A673 (cell line): Measurements from ENCODE around the gene TRIM66. TPM values are rescaled to one million over a fixed set of nuclear protein-coding genes. Genes with fewer than 3 reads are reported as not detected.

Experiments used
- BruUV-seq: library from RNA; stranded (reverse); fragments of 400-500 nt; replicated peaks from 2 replicates; lab custom pipeline; 2021; lab: Mats Ljungman, UMichigan
- CTCF ChIA-PET: fragments of 300-600 bp; sonication (Branson Sonifier 250); formaldehyde crosslinking; loops from one replicate; lab custom pipeline; 2022; ENCODE audit warnings: antibody characterized with exemption; lab: Charles Lee
- POLR2A ChIA-PET: fragments of 300-600 bp; sonication (Branson Sonifier 250); formaldehyde crosslinking; loops from one replicate; lab custom pipeline; 2022; ENCODE audit warnings: antibody characterized with exemption; ENCODE audit not compliant: low non-redundant PET; lab: Charles Lee
- DNase-seq: peaks from one replicate; pipeline ENCODE4 v3.0.0-alpha.2; 2015; ENCODE audit warnings: low spot score
- H3K27ac ChIP-seq: fragments of 200-600 bp; sonication (generic); 2 replicates; pipeline ENCODE4 v1.5.1; 2016; ENCODE audit warnings: mixed run types, low read depth, mild to moderate bottlenecking, mixed read lengths, antibody characterized with exemption, low read length; ENCODE audit not compliant: poor library complexity, severe bottlenecking
- H3K27me3 ChIP-seq: fragments of 200-600 bp; sonication (generic); replicated peaks from 2 replicates; pipeline ENCODE4 v1.6.1; 2017; ENCODE audit warnings: mixed run types, low read depth, mild to moderate bottlenecking, mixed read lengths, antibody characterized with exemption, low read length; ENCODE audit not compliant: insufficient read depth, poor library complexity
- H3K36me3 ChIP-seq: fragments of 200-600 bp; sonication (generic); 2 replicates; pipeline ENCODE4 v1.6.1; 2016; ENCODE audit warnings: mixed run types, mild to moderate bottlenecking, mixed read lengths, antibody characterized with exemption, low read length; ENCODE audit not compliant: insufficient read depth, poor library complexity, severe bottlenecking
- H3K4me1 ChIP-seq: fragments of 200-600 bp; sonication (generic); 2 replicates; pipeline ENCODE4 v1.6.1; 2017; ENCODE audit warnings: mixed run types, mild to moderate bottlenecking, mixed read lengths, antibody characterized with exemption, low read length; ENCODE audit not compliant: insufficient read depth, poor library complexity, severe bottlenecking
- H3K4me3 ChIP-seq: fragments of 200-600 bp; sonication (generic); 2 replicates; pipeline ENCODE4 v1.5.1; 2016; ENCODE audit warnings: low read depth, mixed run types, mild to moderate bottlenecking, mixed read lengths, low read length; ENCODE audit not compliant: poor library complexity, severe bottlenecking
- H3K9me3 ChIP-seq: fragments of 200-600 bp; sonication (generic); 2 replicates; pipeline ENCODE4 v1.6.1; 2016; ENCODE audit warnings: mixed run types, low read depth, mild to moderate bottlenecking, mixed read lengths, antibody characterized with exemption, low read length; ENCODE audit not compliant: poor library complexity, severe bottlenecking
- EZH2 ChIP-seq: fragments of 200-600 bp; sonication (generic); IDR thresholded peaks from 2 replicates; pipeline ENCODE4 v1.6.1; 2017; ENCODE audit warnings: borderline replicate concordance, low read depth, mild to moderate bottlenecking, mixed read lengths, antibody characterized with exemption, low read length; ENCODE audit not compliant: poor library complexity, severe bottlenecking
- intact Hi-C: fragments of 100-400 bp; cut with micrococcal nuclease; formaldehyde crosslinking; loops from one replicate; pipeline ENCODE4 v1.10.0; 2022; ENCODE audit not compliant: unreplicated experiment
- total RNA-seq: library from RNA; stranded (reverse); gene quantifications from 2 replicates; pipeline ENCODE4 v1.2.3, GENCODE V29; 2021
- TF ChIP-seq, protein P1 (sequence below): fragments of 300-800, 200-600 bp; sonication (generic); conservative IDR thresholded peaks from 2 replicates; pipeline ENCODE4 v1.5.1; 2017; ENCODE audit warnings: low read depth, mild to moderate bottlenecking, antibody characterized with exemption, low read length, moderate library complexity, mixed read lengths

Gene TRIM66
- total RNA-seq, 1 experiment from 2014 or later = 9.7 TPM

DNA sequence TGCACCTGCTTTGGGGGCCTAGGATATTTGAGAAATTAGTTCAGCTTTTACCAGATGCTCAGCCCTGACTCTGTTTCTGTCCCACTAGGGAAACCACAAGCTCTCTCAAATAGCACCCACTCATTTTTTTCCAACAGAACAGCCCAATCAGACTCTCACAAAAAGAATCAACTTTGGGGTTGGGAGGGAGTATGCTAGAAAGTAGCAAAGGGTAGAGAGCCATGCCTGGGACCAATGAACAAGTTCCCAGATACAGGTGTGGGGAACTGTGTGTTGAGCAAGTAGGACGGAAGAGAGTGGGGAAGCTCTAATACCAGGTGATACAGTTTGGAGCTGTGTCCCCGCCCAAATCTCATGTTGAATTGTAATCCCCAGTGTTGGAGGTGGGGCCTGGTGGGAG is 41.1 kb downstream of the TRIM66 start:
- H3K9me3 ChIP-seq = no peaks in the 10 kb centered on the region
- H3K27ac ChIP-seq = no peak overlapping the region
- H3K4me1 ChIP-seq = no peaks in the 10 kb centered on the region
- no peak for DNase-seq
- ChIA-PET CTCF (no interaction called here), POLR2A (no interaction called here)
- no TSS peak for BruUV-seq
- H3K36me3 ChIP-seq = no peaks in the 10 kb centered on the region
- no peaks in the 10 kb centered on the region for H3K27me3 ChIP-seq
- intact Hi-C loops = no loop called here
- no peak for TF ChIP-seq EZH2
- TF ChIP-seq, protein P1, sequence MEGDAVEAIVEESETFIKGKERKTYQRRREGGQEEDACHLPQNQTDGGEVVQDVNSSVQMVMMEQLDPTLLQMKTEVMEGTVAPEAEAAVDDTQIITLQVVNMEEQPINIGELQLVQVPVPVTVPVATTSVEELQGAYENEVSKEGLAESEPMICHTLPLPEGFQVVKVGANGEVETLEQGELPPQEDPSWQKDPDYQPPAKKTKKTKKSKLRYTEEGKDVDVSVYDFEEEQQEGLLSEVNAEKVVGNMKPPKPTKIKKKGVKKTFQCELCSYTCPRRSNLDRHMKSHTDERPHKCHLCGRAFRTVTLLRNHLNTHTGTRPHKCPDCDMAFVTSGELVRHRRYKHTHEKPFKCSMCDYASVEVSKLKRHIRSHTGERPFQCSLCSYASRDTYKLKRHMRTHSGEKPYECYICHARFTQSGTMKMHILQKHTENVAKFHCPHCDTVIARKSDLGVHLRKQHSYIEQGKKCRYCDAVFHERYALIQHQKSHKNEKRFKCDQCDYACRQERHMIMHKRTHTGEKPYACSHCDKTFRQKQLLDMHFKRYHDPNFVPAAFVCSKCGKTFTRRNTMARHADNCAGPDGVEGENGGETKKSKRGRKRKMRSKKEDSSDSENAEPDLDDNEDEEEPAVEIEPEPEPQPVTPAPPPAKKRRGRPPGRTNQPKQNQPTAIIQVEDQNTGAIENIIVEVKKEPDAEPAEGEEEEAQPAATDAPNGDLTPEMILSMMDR = no peak
- H3K4me3 ChIP-seq = no peak overlapping the region

DNA sequence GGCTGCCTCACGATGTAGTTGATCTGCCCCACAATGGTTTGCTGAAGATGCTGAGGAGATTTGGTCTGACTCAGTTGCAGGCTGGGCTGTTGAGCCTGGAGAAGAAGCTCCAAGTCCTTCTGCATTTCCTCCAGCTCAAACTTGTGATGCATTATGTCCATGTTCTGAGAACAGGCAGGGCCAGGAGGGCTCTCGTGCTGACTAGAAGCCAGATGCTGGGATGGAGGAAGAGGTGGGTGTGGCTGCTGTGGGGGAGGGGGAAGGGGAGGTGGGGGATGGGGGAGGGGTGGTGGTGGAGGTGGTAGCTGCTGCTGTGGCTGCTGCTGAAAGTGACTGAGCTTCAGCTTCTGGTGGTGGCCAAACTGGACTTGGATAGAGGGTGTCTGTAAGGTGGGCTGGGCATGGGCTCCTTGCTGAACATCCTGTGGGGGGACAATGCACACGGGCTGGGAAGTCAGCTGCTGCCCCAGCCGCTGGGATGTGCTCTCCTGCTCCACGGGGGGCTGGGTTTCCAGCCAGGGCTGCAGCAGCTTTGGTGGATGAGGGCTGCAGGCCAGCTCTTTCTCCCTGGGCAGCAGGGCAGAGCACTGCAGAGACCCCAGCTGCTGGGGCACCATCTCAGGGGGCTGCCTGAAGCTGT is 42.1 kb downstream of the TRIM66 start:
- Histone ChIP-seq H3K4me3 (no peak overlapping the region), H3K27ac (no peak overlapping the region), H3K36me3 (no peaks in the 10 kb centered on the region), H3K4me1 (no peaks in the 10 kb centered on the region), H3K27me3 (no peaks in the 10 kb centered on the region), H3K9me3 (no peaks in the 10 kb centered on the region)
- TF ChIP-seq EZH2 = no peak
- TF ChIP-seq, protein P1 = no peak
- ChIA-PET CTCF (no interaction called here), POLR2A (interaction anchor here (0.7 kb wide), 1 partner anchor 166 kb away, joined by 3 read pairs; no protein-coding TSS in a partner anchor)
- no TSS peak for BruUV-seq
- no peak for DNase-seq
- intact Hi-C loops = no loop called here

DNA sequence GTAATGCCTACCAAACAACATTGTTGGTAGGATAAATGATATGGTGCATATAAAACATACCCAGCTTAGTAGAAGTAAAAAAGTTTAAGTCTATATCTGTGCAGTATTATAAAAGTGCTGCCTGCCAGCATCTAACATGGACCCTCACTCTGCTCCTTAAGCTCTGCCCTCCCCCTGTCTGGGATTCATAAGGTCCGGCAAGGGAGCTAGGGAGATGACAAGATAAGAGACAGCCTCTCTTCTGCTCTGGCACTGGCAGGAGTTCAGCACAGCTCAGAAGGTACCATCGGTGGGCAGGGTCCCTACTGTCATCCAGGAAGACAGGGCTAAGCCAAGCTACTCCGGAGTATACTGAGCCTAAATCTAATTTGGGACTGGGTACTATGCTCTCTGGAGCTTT is 42.8 kb downstream of the TRIM66 start:
- ChIA-PET CTCF (no interaction called here), POLR2A (no interaction called here)
- Histone ChIP-seq H3K4me3 (no peak overlapping the region), H3K36me3 (no peaks in the 10 kb centered on the region), H3K27ac (no peak overlapping the region), H3K27me3 (no peaks in the 10 kb centered on the region), H3K9me3 (no peaks in the 10 kb centered on the region), H3K4me1 (no peaks in the 10 kb centered on the region)
- no peak for TF ChIP-seq EZH2
- TF ChIP-seq, protein P1 = no peak
- BruUV-seq = no TSS peak
- intact Hi-C loops = no loop called here
- DNase-seq = no peak
